ENCODE data around the gene HACE1. TPM values are rescaled to one million over a fixed set of nuclear protein-coding genes. Genes with fewer than 3 reads are reported as not detected.
"Not testable (repeated sequence)": the region's sequence is repeated elsewhere in the genome, so short reads cannot be mapped to it uniquely, and the experiment has no call there.

Gene HACE1
- total RNA-seq, 1 donor from 2014 or later, result 48.5 TPM

- FAIRE-seq (no peak), DNase-seq (ENCODE audit: low spot score in 2 of 2) (no peak)
Observed at GRCh38 chr6:104829183-104829958, 30.3 kb downstream of the HACE1 start.

- FAIRE-seq, result no peak
- no peak for DNase-seq (ENCODE audit: low spot score in 2 of 2)
Observed at GRCh38 chr6:104828478-104828877, 31.2 kb downstream of the HACE1 start.

GRCh38 chr6:104820820-104821219 is 38.9 kb downstream of the HACE1 start:
- FAIRE-seq; DNase-seq (ENCODE audit: low spot score in 2 of 2): not testable (repeated sequence)

- FAIRE-seq (no peak), DNase-seq (ENCODE audit: low spot score in 2 of 2) (no peak)
Observed at GRCh38 chr6:104816125-104816524, 43.6 kb downstream of the HACE1 start.

- FAIRE-seq (no peak), DNase-seq (ENCODE audit: low spot score in 2 of 2) (no peak)
Observed at GRCh38 chr6:104814743-104815142, 45.0 kb downstream of the HACE1 start.

- FAIRE-seq (no peak), DNase-seq (ENCODE audit: low spot score in 2 of 2) (no peak)
Observed at GRCh38 chr6:104813552-104813951, 46.2 kb downstream of the HACE1 start.

- DNase-seq (ENCODE audit: low spot score in 2 of 2) (no peak), FAIRE-seq (no peak)
Observed at GRCh38 chr6:104809116-104809515, 50.6 kb downstream of the HACE1 start.

GRCh38 chr6:104805335-104805734 is 54.4 kb downstream of the HACE1 start:
- not testable (repeated sequence) for FAIRE-seq; DNase-seq (ENCODE audit: low spot score in 2 of 2)

- no peak for FAIRE-seq
- DNase-seq (ENCODE audit: low spot score in 2 of 2), result no peak
Observed at GRCh38 chr6:104799134-104799657, 60.5 kb downstream of the HACE1 start.

GRCh38 chr6:104796031-104796785 is 63.5 kb downstream of the HACE1 start:
- DNase-seq (ENCODE audit: low spot score in 2 of 2) (no peak), FAIRE-seq (no peak)

GRCh38 chr6:104795363-104795762 is 64.4 kb downstream of the HACE1 start:
- FAIRE-seq (no peak), DNase-seq (ENCODE audit: low spot score in 2 of 2) (no peak)

- FAIRE-seq (no peak), DNase-seq (ENCODE audit: low spot score in 2 of 2) (no peak)
Observed at GRCh38 chr6:104789770-104790190, 69.9 kb downstream of the HACE1 start.

GRCh38 chr6:104788400-104788799 is 71.3 kb downstream of the HACE1 start:
- FAIRE-seq (no peak), DNase-seq (ENCODE audit: low spot score in 2 of 2) (no peak)

GRCh38 chr6:104787305-104787704 is 72.4 kb downstream of the HACE1 start:
- FAIRE-seq (no peak), DNase-seq (ENCODE audit: low spot score in 2 of 2) (no peak)

GRCh38 chr6:104784884-104785283 is 74.8 kb downstream of the HACE1 start:
- no peak for DNase-seq (ENCODE audit: low spot score in 2 of 2)
- no peak for FAIRE-seq

- peak in 1 of 2 donors; percentile 15 for DNase-seq (ENCODE audit: low spot score in 2 of 2)
- peak; percentile 93 for FAIRE-seq
Observed at GRCh38 chr6:104771258-104771832, 88.4 kb downstream of the HACE1 start.

- DNase-seq (ENCODE audit: low spot score in 2 of 2) (no peak), FAIRE-seq (no peak)
Observed at GRCh38 chr6:104768906-104769305, 90.8 kb downstream of the HACE1 start.

- DNase-seq (ENCODE audit: low spot score in 2 of 2) (no peak), FAIRE-seq (no peak)
Observed at GRCh38 chr6:104766595-104766994, 93.1 kb downstream of the HACE1 start.

- no peak for FAIRE-seq
Observed at GRCh38 chr6:104754788-104755409, 104.8 kb downstream of the HACE1 start.

GRCh38 chr6:104753251-104753650 is 106.5 kb downstream of the HACE1 start:
- no peak for DNase-seq (ENCODE audit: low spot score in 2 of 2)
- no peak for FAIRE-seq

More at GRCh38 chr6:104754788-104755409, 104.8 kb downstream of the HACE1 start:
- DNase-seq (ENCODE audit: low spot score in 2 of 2), result no peak

GRCh38 chr6:104750449-104750848 is 109.3 kb downstream of the HACE1 start:
- DNase-seq (ENCODE audit: low spot score in 2 of 2) (no peak), FAIRE-seq (no peak)
